Progenitor cell of endocrine pancreas (in vitro differentiated cells): ENCODE measurements around the gene SMIM36. TPM values are rescaled to one million over a fixed set of nuclear protein-coding genes. Genes with fewer than 3 reads are reported as not detected.
"Not testable (repeated sequence)": the region's sequence is repeated elsewhere in the genome, so short reads cannot be mapped to it uniquely, and the experiment has no call there.

Experiments
- DNase-seq: peaks from one replicate; pipeline ENCODE4 v3.0.0; 2021; ENCODE audit warnings: low spot score; ENCODE audit not compliant: unreplicated experiment
- H3K27ac Mint-ChIP-seq: 2 replicates; pipeline ENCODE4 v1.8.0; 2021; ENCODE audit warnings: mild to moderate bottlenecking, moderate library complexity, mixed read lengths
- H3K27me3 Mint-ChIP-seq: 2 replicates; pipeline ENCODE4 v1.8.0; 2021; ENCODE audit warnings: mixed read lengths
- H3K36me3 Mint-ChIP-seq: 2 replicates; pipeline ENCODE4 v1.8.0; 2022; ENCODE audit warnings: mixed read lengths; ENCODE audit not compliant: insufficient read depth
- H3K4me1 Mint-ChIP-seq: 2 replicates; pipeline ENCODE4 v1.8.0; 2021; ENCODE audit warnings: low read depth, mixed read lengths
- H3K4me3 Mint-ChIP-seq: 2 replicates; pipeline ENCODE4 v1.8.0; 2021; ENCODE audit warnings: low read depth, mild to moderate bottlenecking, moderate library complexity, mixed read lengths
- H3K9me3 Mint-ChIP-seq: 2 replicates; pipeline ENCODE4 v1.8.0; 2021; ENCODE audit warnings: low read depth, mixed read lengths
- total RNA-seq: library from RNA; stranded (reverse); gene quantifications from 2 replicates; pipeline ENCODE4 v1.2.1, GENCODE V29; 2021
- TF ChIP-seq, protein P1 (sequence below): fragments of 200-600 bp; sonication (generic); IDR thresholded peaks from one replicate; pipeline ENCODE4 v1.5.0; 2021; ENCODE audit warnings: antibody characterized with exemption, mild to moderate bottlenecking; ENCODE audit not compliant: unreplicated experiment

The SMIM36 gene
- total RNA-seq, 1 donor from 2014 or later = not detected

DNA sequence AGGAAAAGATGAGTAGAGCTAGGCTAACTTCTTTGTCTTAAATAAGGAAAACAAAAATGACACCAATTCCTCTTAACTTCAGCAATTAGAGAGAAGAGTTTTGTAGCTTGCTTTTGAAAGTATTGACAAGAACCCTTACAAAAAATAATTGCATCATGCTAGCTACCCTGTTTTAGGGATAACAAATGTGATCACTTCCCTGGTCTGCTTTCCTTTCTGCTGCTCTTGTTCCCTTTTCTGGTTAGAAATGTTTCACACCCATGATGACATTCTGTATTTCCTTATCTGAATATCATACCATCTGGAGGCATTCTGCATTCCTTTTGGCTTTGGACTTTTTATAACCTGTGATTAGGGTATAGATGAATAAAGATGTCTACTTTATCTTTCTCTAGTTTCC, 9.9 kb upstream of the SMIM36 start:
- Mint-ChIP-seq H3K4me1 (no peaks in the 10 kb centered on the region), H3K36me3 (no peaks in the 10 kb centered on the region), H3K27ac (no peak overlapping the region), H3K9me3 (no peaks in the 10 kb centered on the region), H3K27me3 (peaks cover 4% of the 10 kb centered on the region), H3K4me3 (no peak overlapping the region)
- TF ChIP-seq, protein P1, sequence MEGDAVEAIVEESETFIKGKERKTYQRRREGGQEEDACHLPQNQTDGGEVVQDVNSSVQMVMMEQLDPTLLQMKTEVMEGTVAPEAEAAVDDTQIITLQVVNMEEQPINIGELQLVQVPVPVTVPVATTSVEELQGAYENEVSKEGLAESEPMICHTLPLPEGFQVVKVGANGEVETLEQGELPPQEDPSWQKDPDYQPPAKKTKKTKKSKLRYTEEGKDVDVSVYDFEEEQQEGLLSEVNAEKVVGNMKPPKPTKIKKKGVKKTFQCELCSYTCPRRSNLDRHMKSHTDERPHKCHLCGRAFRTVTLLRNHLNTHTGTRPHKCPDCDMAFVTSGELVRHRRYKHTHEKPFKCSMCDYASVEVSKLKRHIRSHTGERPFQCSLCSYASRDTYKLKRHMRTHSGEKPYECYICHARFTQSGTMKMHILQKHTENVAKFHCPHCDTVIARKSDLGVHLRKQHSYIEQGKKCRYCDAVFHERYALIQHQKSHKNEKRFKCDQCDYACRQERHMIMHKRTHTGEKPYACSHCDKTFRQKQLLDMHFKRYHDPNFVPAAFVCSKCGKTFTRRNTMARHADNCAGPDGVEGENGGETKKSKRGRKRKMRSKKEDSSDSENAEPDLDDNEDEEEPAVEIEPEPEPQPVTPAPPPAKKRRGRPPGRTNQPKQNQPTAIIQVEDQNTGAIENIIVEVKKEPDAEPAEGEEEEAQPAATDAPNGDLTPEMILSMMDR = no peak
- no peak for DNase-seq

DNA sequence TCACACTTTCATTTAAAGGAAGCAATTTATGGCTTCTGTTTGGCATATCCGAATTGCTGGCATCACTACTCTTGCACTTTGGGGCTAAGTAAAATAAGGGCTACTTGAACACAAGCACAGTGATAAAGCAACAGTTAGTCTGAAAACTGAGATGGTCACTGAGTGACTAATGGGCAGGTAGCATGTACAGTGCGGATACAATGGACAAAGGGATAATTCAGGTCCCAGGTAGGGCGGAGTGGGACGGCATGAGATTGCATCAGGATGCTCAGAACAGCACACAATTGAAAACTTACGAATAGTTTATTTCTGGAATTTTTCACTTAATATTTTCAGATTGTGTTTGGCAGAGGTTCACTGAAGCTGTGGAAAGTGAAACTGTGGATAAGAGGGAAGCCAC, 9.2 kb upstream of the SMIM36 start:
- no peaks in the 10 kb centered on the region for H3K4me1 Mint-ChIP-seq
- H3K27me3 Mint-ChIP-seq = peaks cover 4% of the 10 kb centered on the region
- no peaks in the 10 kb centered on the region for H3K36me3 Mint-ChIP-seq
- no peak for DNase-seq
- H3K4me3 Mint-ChIP-seq = no peak overlapping the region
- TF ChIP-seq, protein P1 = no peak
- H3K27ac Mint-ChIP-seq = no peak overlapping the region
- no peaks in the 10 kb centered on the region for H3K9me3 Mint-ChIP-seq

DNA sequence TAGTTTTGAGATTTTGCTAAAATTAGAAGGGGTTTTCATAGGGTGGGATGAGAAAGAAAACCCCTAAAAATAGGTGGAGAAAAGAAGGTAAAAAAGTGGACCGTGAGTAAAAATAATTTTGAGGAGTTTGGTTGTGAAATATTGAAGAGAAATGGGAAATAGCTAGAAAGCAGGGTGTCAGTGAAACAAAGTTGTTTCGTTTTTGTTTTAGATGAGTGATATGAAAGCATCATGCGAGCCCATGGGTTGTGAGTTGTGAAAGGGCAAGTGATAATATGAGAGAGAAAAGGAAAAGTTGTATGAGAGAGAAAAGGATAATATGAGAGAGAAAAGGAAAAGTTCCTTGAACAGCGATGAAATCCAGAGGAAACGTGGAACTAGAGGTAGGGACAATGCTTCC, 7.3 kb upstream of the SMIM36 start:
- Mint-ChIP-seq H3K4me1 (peaks cover 3% of the 10 kb centered on the region), H3K36me3 (no peaks in the 10 kb centered on the region), H3K27ac (no peak overlapping the region), H3K4me3 (no peak overlapping the region), H3K27me3 (peaks cover 4% of the 10 kb centered on the region), H3K9me3 (no peaks in the 10 kb centered on the region)
- DNase-seq = no peak
- TF ChIP-seq, protein P1 = no peak

DNA sequence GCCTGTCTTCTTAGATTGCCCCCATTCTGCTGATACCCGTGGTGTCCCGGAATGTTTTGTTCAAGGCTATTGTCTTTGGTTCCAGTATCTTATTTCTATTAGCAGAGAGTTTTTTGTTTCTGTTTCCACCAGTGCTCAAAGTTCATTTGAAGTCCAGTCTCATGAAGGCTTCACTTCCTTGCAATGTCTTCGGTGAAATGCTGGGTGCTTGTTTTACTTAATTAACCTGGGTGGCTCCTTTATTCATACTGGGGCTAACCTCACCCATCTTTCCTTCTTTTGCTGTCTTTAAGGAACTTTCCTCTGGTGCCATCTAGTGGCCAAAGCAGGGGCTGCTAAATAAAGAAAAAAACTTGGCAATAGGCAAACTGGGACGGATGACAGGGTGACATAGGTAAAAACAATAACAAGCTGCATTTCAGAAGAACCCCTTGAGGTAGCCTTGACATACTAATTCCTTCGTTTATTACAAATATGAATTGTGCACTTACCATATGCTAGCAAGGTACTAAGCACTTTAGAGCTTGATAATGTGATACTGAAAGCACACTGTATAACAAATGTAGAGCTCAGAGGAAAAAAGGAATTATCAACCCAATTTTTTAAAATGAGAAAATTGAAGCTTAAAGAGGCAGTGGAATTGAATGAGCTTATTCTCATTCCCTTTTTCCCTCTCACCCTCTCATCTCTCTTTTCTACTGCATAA, 2.8 kb upstream of the SMIM36 start:
- Mint-ChIP-seq H3K9me3 (no peaks in the 10 kb centered on the region), H3K27ac (no peak overlapping the region), H3K4me1 (peaks cover 3% of the 10 kb centered on the region), H3K27me3 (no peaks in the 10 kb centered on the region), H3K4me3 (no peak overlapping the region), H3K36me3 (no peaks in the 10 kb centered on the region)
- peak; percentile 59 for DNase-seq
- TF ChIP-seq, protein P1 = peak; percentile 92

DNA sequence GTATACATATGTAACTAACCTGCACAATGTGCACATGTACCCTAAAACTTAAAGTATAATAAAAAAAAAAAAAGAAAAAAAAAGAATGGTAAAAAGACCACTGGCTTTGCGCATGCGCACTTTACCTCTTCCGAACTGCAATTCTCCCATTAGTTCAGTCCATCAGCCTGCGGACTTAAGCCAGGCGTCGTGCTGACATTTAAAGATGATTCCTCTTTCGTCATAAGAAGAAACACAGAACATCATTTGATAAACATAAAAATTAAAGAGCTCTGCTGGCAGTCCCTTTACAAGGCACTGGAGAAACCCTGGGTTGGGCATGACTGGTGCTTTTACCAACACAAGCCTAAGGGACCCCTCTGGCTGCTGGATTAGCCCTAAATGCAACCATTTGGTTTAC, 3.6 kb downstream of the SMIM36 start:
- not testable (repeated sequence) for DNase-seq, H3K27me3 Mint-ChIP-seq, H3K36me3 Mint-ChIP-seq

DNA sequence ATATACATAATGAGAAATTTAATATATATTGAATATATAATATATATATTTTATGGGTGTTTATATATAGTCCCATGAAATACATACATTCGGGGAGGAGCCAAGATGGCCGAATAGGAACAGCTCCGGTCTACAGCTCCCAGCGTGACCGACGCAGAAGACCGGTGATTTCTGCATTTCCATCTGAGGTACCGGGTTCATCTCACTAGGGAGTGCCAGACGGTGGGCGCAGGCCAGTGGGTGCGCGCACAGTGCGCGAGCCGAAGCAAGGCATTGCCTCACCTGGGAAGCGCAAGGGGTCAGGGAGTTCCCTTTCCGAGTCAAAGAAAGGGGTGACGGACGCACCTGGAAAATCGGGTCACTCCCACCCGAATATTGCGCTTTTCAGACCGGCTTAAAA, 9.6 kb downstream of the SMIM36 start:
- H3K4me1 Mint-ChIP-seq, H3K9me3 Mint-ChIP-seq, H3K36me3 Mint-ChIP-seq, DNase-seq, H3K27me3 Mint-ChIP-seq: not testable (repeated sequence)
- Mint-ChIP-seq H3K27ac (peak overlapping the region; percentile 41), H3K4me3 (peak overlapping the region; percentile 59)

More for the DNA sequence above, 3.6 kb downstream of the SMIM36 start:
- H3K27ac Mint-ChIP-seq, H3K9me3 Mint-ChIP-seq, H3K4me3 Mint-ChIP-seq, H3K4me1 Mint-ChIP-seq: not testable (repeated sequence)
